HG02759 (cell line): ENCODE measurements around the gene FAM193B.
A peak's percentile ranks its signal among the peaks of the same experiment; 100 is the strongest.

Source experiments
- ATAC-seq: cut with Tn5 transposase; IDR thresholded peaks from one replicate; pipeline ENCODE4 v1.9.1; 2021; ENCODE audit warnings: mild to moderate bottlenecking, moderate library complexity; ENCODE audit not compliant: unreplicated experiment

Gene FAM193B

GRCh38 chr5:177501874-177502678, 52.3 kb downstream of the FAM193B start:
- ATAC-seq, result no peak

- peak; percentile 31 for ATAC-seq
These were observed 53.5 kb downstream of the FAM193B start for GRCh38 chr5:177500685-177501522.

GRCh38 chr5:177499842-177500241, 54.5 kb downstream of the FAM193B start:
- no peak for ATAC-seq

GRCh38 chr5:177498013-177498787, 56.2 kb downstream of the FAM193B start:
- no peak for ATAC-seq

- peak; percentile 80 for ATAC-seq
These were observed 56.9 kb downstream of the FAM193B start, which contains the start of gene PDLIM7 for GRCh38 chr5:177497292-177498012. TSS of gene PDLIM7 (minus strand) at chr5:177497604. CDS start at chr5:177496512, 1,092 bp downstream.

- ATAC-seq, result no peak
These were observed 57.6 kb downstream of the FAM193B start for GRCh38 chr5:177496727-177497291.

- ATAC-seq, result no peak
These were observed 58.2 kb downstream of the FAM193B start for GRCh38 chr5:177496070-177496726.

- no peak for ATAC-seq
These were observed 58.9 kb downstream of the FAM193B start for GRCh38 chr5:177495243-177496060.

- ATAC-seq, result no peak
These were observed 59.8 kb downstream of the FAM193B start for GRCh38 chr5:177494346-177495195.

GRCh38 chr5:177493795-177494345, 60.5 kb downstream of the FAM193B start:
- no peak for ATAC-seq

GRCh38 chr5:177492841-177493240, 61.5 kb downstream of the FAM193B start:
- ATAC-seq, result no peak

GRCh38 chr5:177491983-177492746, 62.2 kb downstream of the FAM193B start:
- ATAC-seq, result no peak

GRCh38 chr5:177491429-177491945, 62.9 kb downstream of the FAM193B start:
- no peak for ATAC-seq

- no peak for ATAC-seq
These were observed 63.4 kb downstream of the FAM193B start for GRCh38 chr5:177490992-177491391.

- no peak for ATAC-seq
These were observed 63.9 kb downstream of the FAM193B start for GRCh38 chr5:177490311-177490991.
